Measurements from ENCODE around the gene KRTAP5-5. TPM values are rescaled to one million over a fixed set of nuclear protein-coding genes. Genes with fewer than 3 reads are reported as not detected.
"Not testable (repeated sequence)": the region's sequence is repeated elsewhere in the genome, so short reads cannot be mapped to it uniquely, and the experiment has no call there.

The KRTAP5-5 gene
- total RNA-seq, 1 experiment from 2014 or later: not detected

DNA sequence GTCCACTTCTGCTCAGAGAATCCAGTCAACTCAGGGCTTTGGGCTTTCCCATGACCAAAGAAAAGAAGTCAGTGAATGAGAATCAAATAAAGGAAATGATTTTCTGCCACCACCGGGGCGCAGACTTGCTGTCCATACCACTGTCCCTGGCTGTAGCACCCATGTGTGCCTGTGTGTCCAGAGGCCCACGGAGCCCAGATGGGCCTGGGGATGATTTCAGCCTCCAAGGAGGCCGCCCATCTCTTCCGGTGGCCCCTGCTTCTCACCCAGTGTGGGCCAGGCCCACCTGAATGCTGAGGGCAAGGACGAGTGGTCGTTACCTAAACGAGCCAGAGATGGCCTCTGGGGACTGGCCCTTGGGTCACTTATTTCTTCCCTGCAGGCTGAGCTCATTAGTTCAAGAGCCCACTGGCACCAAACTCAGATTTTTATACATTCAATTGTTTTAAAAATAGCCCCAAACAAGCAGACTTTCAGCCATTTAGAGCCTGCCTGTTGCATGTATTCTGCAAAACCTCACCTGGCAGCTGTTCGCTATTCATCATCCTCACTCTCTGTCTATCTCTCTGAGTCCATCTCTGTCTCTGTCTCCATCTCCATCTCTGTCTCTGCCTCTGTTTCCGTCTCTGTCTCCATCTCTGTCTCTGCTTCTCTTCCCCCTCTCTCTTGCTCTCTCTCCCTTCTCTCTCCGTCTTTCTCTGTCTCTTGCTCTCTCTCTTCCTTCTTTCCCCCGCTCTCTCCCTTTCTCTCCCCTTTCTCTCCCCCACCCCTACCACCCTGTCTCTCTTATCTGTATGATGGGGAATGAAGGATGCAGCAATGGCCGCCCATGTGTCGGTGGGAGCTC, 24.2 kb downstream of the KRTAP5-5 start:
- Histone ChIP-seq H3K4me1 (peaks cover 55% of the 10 kb centered on the region), H3K27ac (peak overlapping the region; percentile 85), H3K27me3 (no peaks in the 10 kb centered on the region), H3K4me3 (no peak overlapping the region), H3K36me3 (no peaks in the 10 kb centered on the region), H3K9me3 (replicated peaks) (no peaks in the 10 kb centered on the region)
- peak; percentile 58 to 75 for DNase-seq

DNA sequence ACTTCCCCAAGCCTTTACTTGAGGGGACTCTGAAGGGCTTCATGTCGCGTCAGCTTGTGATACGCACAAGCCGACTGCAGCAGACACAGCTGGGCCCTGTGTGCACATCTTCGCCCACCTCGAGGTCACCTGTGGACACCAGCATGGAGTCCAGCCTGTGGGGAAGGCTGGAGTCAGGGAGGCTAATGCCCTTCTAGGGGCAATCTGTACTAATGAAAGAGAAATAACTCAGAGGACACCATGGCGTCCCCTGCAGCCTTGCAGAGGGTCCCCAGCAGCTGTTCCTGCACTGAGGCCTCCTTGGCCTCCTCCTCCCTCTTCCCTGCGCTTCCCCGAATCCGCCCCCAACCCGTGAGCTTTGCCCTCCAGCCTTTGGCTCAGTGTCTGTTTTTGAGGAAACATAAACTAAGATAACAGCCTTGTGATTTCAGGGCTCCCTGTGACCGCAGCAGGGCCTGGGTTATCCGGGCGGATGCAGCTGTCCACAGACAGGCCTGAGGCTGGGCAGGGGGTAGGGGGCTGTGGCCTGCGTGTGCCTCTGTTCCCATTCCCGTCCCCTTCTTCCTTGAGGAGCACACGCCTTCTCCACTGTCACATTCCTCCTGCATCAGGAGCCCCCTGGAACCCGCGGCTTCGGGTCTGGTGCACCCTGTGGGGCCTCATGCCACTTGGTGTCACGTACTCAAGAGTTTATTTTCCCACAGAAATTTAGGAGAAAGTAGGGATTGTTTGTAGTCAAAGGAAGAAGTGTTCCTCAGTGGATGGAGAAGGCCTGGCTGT, 25.0 kb downstream of the KRTAP5-5 start:
- H3K4me3 ChIP-seq: no peak overlapping the region
- no peaks in the 10 kb centered on the region for H3K36me3 ChIP-seq
- H3K27ac ChIP-seq: peak overlapping the region; percentile 85
- H3K9me3 ChIP-seq (replicated peaks): no peaks in the 10 kb centered on the region
- peak; percentile 95 to 96 for DNase-seq
- no peaks in the 10 kb centered on the region for H3K27me3 ChIP-seq
- H3K4me1 ChIP-seq: peaks cover 55% of the 10 kb centered on the region

DNA sequence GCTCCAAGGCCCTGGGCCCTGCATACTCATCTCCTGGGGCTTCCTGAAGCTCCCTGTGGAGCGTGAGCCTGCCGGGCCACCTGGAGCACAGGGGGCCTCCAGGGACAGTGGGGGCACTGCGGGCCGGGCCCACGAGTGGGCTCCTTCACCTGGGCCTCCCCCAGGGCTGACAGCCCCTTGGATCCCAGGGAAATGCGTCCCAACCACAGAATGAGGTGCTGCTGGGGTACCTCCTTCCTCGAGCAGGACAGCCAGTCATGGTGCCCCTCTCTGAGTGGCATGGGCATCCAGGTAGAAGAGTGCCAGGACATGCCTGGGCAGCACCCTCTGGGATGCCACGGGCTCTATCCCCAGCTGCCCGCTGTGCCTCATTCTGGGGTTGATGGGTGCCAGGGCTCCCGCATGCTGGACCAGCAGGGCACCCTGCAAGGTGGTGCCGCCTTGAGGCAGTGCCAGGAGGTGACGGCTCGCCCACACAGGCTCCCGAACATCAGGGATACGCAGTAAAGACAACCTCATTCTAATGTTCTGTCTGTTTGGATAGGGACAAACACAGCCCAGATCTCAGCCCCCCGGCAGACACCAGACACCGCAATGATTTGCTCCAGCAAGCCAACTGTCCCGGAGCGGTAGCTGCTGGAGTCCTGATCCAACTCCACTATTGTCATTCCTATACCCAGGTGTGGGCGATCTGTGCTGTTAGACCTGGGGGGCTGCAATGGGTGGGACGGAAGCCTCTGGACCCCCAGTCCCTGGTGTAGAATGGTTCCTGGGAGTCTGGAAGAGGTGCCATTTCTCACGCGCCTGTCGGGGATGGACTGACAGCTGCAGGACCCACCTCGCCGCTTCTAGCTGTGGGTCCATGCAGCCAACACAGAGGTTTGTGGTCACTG, 25.8 kb downstream of the KRTAP5-5 start:
- no peaks in the 10 kb centered on the region for H3K36me3 ChIP-seq
- no peaks in the 10 kb centered on the region for H3K9me3 ChIP-seq (replicated peaks)
- DNase-seq: peak; percentile 45 to 62
- no peaks in the 10 kb centered on the region for H3K27me3 ChIP-seq
- peaks cover 55% of the 10 kb centered on the region for H3K4me1 ChIP-seq
- no peak overlapping the region for H3K4me3 ChIP-seq
- peak overlapping the region; percentile 85 for H3K27ac ChIP-seq

DNA sequence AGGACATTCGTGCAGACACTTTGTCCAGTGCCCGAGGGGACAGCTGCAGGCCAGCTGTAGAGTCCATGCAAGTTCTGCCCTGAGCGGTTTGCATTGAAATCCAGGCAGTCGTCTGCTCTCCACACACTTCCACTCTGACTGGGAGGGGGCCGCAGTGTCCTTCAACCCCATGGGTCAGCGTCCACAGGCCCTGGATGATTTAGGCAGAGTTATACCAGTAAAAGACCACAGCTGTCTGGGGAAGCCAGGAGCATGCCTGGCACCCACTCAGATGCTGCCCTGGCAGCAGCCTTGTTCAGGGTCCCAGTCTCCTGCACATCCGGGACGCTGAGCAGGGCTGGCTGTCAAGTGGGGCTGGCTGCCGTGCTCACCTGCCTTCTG, 26.5 kb downstream of the KRTAP5-5 start:
- peak; percentile 74 to 82 for DNase-seq
- H3K9me3 ChIP-seq (replicated peaks): no peaks in the 10 kb centered on the region
- no peaks in the 10 kb centered on the region for H3K27me3 ChIP-seq
- no peaks in the 10 kb centered on the region for H3K36me3 ChIP-seq
- peak overlapping the region; percentile 85 for H3K27ac ChIP-seq
- H3K4me3 ChIP-seq: no peak overlapping the region
- peaks cover 52% of the 10 kb centered on the region for H3K4me1 ChIP-seq

DNA sequence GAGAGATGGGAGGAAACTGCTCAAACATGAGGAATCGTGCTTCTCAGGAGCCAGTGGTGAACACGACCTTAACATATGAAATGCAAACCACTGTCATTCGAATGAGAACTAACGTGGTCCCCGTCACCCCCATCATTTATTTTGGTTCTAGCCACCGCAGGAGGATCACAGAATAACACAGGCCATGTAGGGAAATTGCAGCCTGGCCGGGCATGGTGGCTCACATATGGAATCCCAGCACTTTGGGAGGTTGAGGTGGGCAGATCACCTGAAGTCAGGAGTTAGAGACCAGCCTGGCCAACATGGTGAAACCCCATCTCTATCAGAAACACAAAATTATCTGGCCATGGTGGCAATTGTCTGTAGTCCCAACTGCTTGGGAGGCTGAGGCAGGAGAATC, 27.1 kb downstream of the KRTAP5-5 start:
- Histone ChIP-seq H3K4me3 (no peak overlapping the region), H3K36me3 (no peaks in the 10 kb centered on the region), H3K27me3 (no peaks in the 10 kb centered on the region), H3K9me3 (replicated peaks) (no peaks in the 10 kb centered on the region), H3K27ac (peak overlapping the region; percentile 85; the same call in 1 of the 2 replicates), H3K4me1 (peaks cover 46% of the 10 kb centered on the region)
- no peak for DNase-seq

DNA sequence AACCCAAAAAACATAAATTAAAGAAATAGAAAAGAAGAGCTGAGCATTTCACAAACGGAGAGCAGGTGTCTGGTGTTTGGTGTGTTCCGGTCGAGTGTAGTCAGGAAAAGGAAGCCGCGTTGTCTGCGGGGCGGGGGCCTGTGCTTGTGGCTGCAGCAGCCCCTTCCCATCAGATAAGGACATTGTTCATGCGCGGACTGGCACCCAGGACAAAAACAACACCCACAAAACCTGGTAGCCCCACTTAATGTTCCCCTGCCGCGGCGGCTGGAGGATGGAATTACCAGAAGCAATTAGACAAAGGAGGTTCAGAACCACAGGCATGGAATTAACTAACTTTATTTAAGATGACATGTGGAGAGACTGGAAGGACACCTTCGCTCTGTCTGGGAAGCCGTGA, 29.9 kb downstream of the KRTAP5-5 start:
- peaks cover 21% of the 10 kb centered on the region for H3K4me1 ChIP-seq
- no peak overlapping the region for H3K4me3 ChIP-seq
- H3K36me3 ChIP-seq: no peaks in the 10 kb centered on the region
- no peaks in the 10 kb centered on the region for H3K9me3 ChIP-seq (replicated peaks)
- H3K27ac ChIP-seq: no peak overlapping the region
- no peak for DNase-seq
- H3K27me3 ChIP-seq: no peaks in the 10 kb centered on the region

DNA sequence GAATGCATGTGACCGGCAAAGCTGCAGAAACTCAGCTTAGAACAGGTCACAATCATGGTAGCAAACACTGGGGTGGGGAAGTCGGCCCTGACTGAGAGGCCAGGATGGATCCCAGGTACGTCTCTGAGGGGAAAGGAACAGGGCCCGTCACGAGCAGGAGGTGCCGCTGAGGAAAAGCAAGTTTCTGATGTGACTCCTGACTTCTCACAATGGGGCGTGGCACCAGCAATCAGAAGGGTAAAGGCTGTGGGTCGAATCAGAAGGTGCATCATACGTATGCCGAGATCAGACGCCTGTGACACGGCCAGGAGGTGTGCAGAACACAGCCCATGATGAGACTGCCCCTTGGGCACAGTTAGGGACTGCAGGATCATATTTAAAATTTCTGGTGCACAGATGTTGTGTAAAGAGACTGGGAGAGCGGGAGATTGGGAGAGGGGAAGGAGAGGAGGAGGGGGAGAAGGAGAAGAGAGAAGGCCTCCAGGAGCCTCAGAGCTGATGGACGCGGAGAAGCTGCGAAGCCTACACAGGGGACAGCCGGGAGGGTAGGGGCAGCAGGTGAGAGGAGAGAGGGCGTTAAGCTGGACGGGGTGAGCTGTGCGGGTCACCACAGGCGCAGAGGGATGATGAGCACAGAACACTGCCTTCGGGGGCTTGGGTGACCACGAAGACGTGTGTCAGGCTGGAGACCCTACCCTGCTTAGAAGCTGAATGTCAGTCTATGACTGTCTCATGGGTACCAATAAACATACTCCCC, 30.7 kb downstream of the KRTAP5-5 start:
- Histone ChIP-seq H3K27ac (no peak overlapping the region), H3K4me3 (no peak overlapping the region), H3K27me3 (no peaks in the 10 kb centered on the region), H3K4me1 (peaks cover 15% of the 10 kb centered on the region), H3K9me3 (replicated peaks) (no peaks in the 10 kb centered on the region), H3K36me3 (no peaks in the 10 kb centered on the region)
- no peak for DNase-seq

DNA sequence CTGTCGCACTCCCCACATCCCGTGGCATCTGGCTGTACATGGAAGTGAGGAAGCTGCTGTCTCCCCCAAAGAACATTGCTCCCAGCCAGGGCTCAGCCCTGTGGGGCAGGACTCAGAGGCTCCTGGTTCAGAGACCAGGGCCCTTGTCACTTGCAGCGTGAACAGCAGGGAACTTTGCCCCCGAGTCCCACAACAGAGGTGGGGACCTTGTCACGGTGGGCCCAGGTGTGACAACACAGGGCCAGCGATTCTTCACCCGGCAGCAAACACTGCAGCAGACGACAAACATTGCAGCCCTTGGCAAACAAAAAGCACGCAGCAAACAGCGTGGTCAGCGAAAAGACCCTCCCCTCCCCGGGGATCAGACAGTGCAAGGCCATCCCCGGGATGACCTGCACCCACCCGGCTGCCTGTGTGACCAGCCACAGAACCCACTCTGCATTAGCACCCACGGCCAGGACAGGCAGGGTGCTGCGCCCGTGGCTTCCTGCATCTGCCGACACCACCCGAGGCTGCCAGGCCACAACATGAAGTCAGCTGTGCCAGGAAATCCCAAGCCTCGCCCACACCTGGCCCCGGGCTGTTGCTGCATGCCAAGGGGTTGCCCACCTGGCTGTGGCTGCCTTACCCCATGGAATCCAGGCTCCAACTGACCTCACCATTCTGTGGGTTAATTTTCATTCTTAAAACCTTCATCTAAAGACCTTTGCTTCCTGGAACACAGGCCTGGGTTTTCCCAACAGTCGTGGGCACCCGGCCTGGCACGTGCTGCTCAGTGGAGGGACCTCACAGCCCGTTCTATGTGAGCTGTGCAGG, 32.1 kb downstream of the KRTAP5-5 start:
- not testable (repeated sequence) for H3K9me3 ChIP-seq (replicated peaks); H3K27me3 ChIP-seq; H3K4me3 ChIP-seq; H3K27ac ChIP-seq; DNase-seq; H3K4me1 ChIP-seq; H3K36me3 ChIP-seq

DNA sequence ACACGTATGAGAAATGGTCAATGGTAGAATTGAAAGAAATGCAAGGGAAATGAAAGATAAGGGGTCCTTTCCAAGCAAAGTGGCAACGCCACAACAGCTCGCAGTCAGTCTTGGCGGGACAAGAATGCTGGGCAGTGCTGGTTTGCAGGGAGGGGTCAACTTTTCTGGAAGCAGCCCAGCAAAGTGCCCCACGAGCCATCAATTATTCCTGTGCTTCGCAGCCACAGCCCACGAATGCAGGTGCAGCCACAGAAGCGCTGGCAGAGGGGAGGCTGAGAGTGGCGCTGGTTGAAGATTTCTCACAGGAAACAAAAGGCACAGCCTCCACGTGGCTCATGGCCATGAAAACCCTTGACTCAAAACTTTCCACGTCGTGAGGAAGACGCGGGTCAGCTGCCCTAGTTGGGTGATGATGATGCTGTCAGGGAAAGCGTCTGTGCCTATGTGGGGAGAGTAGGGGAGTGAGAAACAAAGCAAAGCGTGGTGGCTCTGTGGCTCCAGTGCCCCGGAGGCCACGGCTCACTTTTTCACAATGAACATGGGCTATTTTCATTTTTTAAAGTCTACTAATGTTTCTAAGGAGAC, 33.2 kb downstream of the KRTAP5-5 start:
- H3K36me3 ChIP-seq; H3K27ac ChIP-seq; H3K4me3 ChIP-seq; H3K4me1 ChIP-seq; DNase-seq; H3K27me3 ChIP-seq; H3K9me3 ChIP-seq (replicated peaks): not testable (repeated sequence)

DNA sequence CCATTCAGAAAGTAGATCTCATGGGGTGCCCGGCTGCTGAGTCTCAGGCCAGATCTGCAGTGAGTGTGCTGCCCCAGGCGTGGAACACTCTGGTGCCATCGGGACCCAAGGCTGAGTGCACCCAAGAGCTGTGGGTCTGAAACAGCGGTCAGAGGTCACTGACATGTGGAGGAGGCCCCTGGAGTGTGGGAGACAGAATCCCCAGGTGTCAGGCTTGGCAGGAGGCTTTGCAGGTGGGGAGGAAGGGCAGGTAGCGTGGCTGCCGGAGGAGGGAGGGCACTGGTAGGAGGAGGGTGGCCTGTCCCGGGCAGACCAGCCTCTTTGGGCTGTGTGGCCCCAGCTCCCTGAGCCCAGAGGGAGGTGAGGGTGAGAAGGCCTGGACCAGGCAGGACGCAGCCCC, 35.7 kb downstream of the KRTAP5-5 start:
- peaks cover 2% of the 10 kb centered on the region; the same call in 1 of the 2 replicates for H3K27me3 ChIP-seq
- no peaks in the 10 kb centered on the region for H3K4me1 ChIP-seq
- no peaks in the 10 kb centered on the region for H3K9me3 ChIP-seq (replicated peaks)
- DNase-seq: no peak
- H3K36me3 ChIP-seq: no peaks in the 10 kb centered on the region
- no peak overlapping the region for H3K27ac ChIP-seq
- H3K4me3 ChIP-seq: no peak overlapping the region

DNA sequence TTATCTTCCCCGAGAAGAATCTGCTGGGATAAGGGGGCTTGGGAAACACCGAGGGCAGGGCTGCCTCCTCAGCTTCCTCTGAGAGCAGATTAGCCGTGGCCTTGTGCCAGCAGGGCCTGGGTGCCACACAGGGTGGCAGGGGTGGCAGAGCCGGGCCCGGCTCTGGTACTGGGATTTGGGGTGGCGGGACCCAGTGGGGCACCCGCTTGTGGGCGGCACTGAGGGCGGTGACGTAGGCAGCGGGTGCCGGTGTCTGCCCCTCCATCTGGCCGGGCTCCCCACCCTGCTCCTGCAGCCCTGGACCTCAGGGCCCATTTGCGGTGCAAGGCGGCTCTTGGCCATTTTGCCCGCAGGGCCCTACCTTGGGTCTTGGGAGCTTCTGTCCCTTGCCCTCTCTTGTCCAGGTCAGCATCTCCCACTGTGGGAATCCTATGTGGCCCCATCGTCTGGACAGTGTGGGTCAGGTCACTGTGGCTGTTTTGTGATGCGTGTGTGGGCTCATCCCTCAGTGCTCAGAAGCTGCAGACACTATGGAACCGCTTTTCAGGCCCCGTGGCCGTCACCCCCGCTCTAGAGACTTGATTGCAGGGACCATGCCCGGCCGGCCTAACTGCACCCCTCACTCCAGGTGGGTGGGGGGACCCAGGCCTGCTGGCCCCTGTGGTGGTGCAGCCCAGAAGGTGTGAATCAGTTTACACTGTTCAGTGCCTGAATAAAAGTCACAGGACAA, 37.7 kb downstream of the KRTAP5-5 start:
- peaks cover 2% of the 10 kb centered on the region; the same call in 1 of the 2 replicates for H3K27me3 ChIP-seq
- no peaks in the 10 kb centered on the region for H3K4me1 ChIP-seq
- H3K4me3 ChIP-seq: no peak overlapping the region
- H3K27ac ChIP-seq: no peak overlapping the region
- no peak for DNase-seq
- H3K9me3 ChIP-seq (replicated peaks): no peaks in the 10 kb centered on the region
- no peaks in the 10 kb centered on the region for H3K36me3 ChIP-seq

DNA sequence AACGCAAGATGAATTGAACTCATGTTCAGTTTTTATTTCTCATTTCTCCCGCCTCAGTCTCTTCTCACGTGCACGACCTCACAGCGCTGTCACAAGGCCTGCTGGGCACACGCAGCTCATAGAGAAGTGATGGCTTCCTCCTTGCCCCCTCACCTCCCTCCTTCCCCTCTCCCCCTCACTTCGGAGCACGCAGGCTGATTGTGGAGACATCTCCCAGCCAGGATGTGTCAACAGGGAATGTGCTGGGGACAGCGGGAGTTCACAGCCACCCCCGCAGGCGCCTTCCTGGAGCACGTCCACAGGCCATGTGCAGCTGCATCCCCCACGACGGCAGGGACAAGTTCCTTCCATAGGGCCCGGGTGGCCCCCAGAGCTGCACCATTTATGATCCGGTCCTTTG, 38.3 kb downstream of the KRTAP5-5 start:
- H3K4me1 ChIP-seq: no peaks in the 10 kb centered on the region
- H3K4me3 ChIP-seq: no peak overlapping the region
- peaks cover 2% of the 10 kb centered on the region; the same call in 1 of the 2 replicates for H3K27me3 ChIP-seq
- no peaks in the 10 kb centered on the region for H3K36me3 ChIP-seq
- no peaks in the 10 kb centered on the region for H3K9me3 ChIP-seq (replicated peaks)
- no peak overlapping the region for H3K27ac ChIP-seq
- DNase-seq: no peak

Measured in SJCRH30 (cell line).